Vagina (tissue), 2 donors: Measurements from ENCODE around the gene UBQLN4.

Experiments used
- CTCF ChIP-seq, 3 experiments: fragments of 450-650 bp in 2 of 3; fragments of 200-600 bp in 1 of 3; sonication (generic) in 1 of 3; IDR thresholded peaks; one replicate each; pipeline ENCODE4 v1.5.1; 2017 to 2019; ENCODE audit warnings: antibody characterized with exemption in 3 of 3, mild to moderate bottlenecking in 2 of 3, moderate library complexity in 2 of 3
- POLR2A ChIP-seq, 2 donors: fragments of 450-650 bp; IDR thresholded peaks; one replicate each; pipeline ENCODE4 v1.6.1; 2017; ENCODE audit warnings: antibody characterized with exemption in 2 of 2, mild to moderate bottlenecking in 2 of 2, moderate library complexity in 2 of 2

- TF ChIP-seq CTCF (IDR thresholded peaks at IDR 0.05) (no peak), POLR2A (IDR thresholded peaks at IDR 0.05) (no peak)
These were observed 28.8 kb downstream of the UBQLN4 start for GRCh38 chr1:156024801-156025200.
